Stimulated activated naive B cell treated with anti-CD40 and anti-IgM and Interleukin-4, amounts not matched to agents 10 μg/mL and 1 μg/mL and 100 μg/mL, for 72 hours (primary cell): Measurements from ENCODE around the gene SYNGR1.

Experiments used
- ATAC-seq, 2 donors: fragments of 150-1000 bp; cut with Tn5 transposase; replicated peaks; 2 replicates each; pipeline ENCODE4 v1.10.0; 2021; ENCODE audit warnings: moderate library complexity in 1 of 2
- DNase-seq: peaks from one replicate; pipeline ENCODE4 v3.0.0; 2021
- H3K27ac Mint-ChIP-seq: one replicate; pipeline ENCODE4 v1.8.0; 2022; ENCODE audit warnings: mild to moderate bottlenecking, mixed read lengths
- H3K27me3 Mint-ChIP-seq, 2 donors: one replicate each; pipeline ENCODE4 v1.8.0; 2022; ENCODE audit warnings: mixed read lengths in 2 of 2
- H3K36me3 Mint-ChIP-seq, 2 donors: one replicate each; pipeline ENCODE4 v1.8.0; 2022; ENCODE audit warnings: mixed read lengths in 2 of 2, mild to moderate bottlenecking in 1 of 2
- H3K4me1 Mint-ChIP-seq, 2 donors: one replicate each; pipeline ENCODE4 v1.8.0; 2022; ENCODE audit warnings: mixed read lengths in 2 of 2, mild to moderate bottlenecking in 1 of 2
- H3K4me3 Mint-ChIP-seq, 2 donors: one replicate each; pipeline ENCODE4 v1.8.0; 2022; ENCODE audit warnings: mild to moderate bottlenecking in 2 of 2, mixed read lengths in 2 of 2, moderate library complexity in 1 of 2
- H3K9me3 Mint-ChIP-seq, 2 donors: one replicate each; pipeline ENCODE4 v1.8.0; 2022; ENCODE audit warnings: mixed read lengths in 2 of 2, mild to moderate bottlenecking in 1 of 2

The SYNGR1 gene

GRCh38 chr22:39349967-39350726 is at the start of gene SYNGR1:
Gene SYNGR1 (plus strand): TSS chr22:39349991. CDS start chr22:39350011, 20 bp downstream.
- Mint-ChIP-seq H3K27me3 (peaks cover 0 to 5% of the 10 kb centered on the region in 2 donors), H3K9me3 (no peaks in the 10 kb centered on the region), H3K4me1 (peaks cover 23 to 34% of the 10 kb centered on the region in 2 donors), H3K36me3 (no peaks in the 10 kb centered on the region), H3K4me3 (peak within 1 kb of the TSS; percentile 88 to 91), H3K27ac (peak within 1 kb of the TSS; percentile 91)
- DNase-seq (no peak), ATAC-seq (peak; percentile 3 to 4)

GRCh38 chr22:39300186-39300830 is 49.5 kb upstream of the SYNGR1 start:
- peak overlapping the region; percentile 44 to 65 for H3K4me3 Mint-ChIP-seq
- peak overlapping the region; percentile 81 for H3K27ac Mint-ChIP-seq
- H3K4me1 Mint-ChIP-seq: peaks cover 33 to 43% of the 10 kb centered on the region in 2 donors
- H3K27me3 Mint-ChIP-seq: peaks cover 13 to 34% of the 10 kb centered on the region in 2 donors
- no peaks in the 10 kb centered on the region for H3K9me3 Mint-ChIP-seq
- DNase-seq (peak; percentile 52), ATAC-seq (peak; percentile 71 to 74)
- H3K36me3 Mint-ChIP-seq: peaks cover 0 to 3% of the 10 kb centered on the region in 2 donors

GRCh38 chr22:39301108-39301507 is 48.7 kb upstream of the SYNGR1 start:
- DNase-seq: no peak
- Mint-ChIP-seq H3K4me3 (no peak overlapping the region), H3K27ac (no peak overlapping the region), H3K4me1 (peaks cover 33 to 43% of the 10 kb centered on the region in 2 donors), H3K36me3 (peaks cover 2 to 3% of the 10 kb centered on the region in 2 donors), H3K9me3 (no peaks in the 10 kb centered on the region), H3K27me3 (peaks cover 11 to 34% of the 10 kb centered on the region in 2 donors)
- ATAC-seq: no peak

- peaks cover 7 to 26% of the 10 kb centered on the region in 2 donors for H3K27me3 Mint-ChIP-seq
- ATAC-seq (no peak), DNase-seq (no peak)
- peaks cover 34 to 37% of the 10 kb centered on the region in 2 donors for H3K4me1 Mint-ChIP-seq
- peaks cover 6 to 10% of the 10 kb centered on the region in 2 donors for H3K36me3 Mint-ChIP-seq
- no peak overlapping the region for H3K4me3 Mint-ChIP-seq
- H3K27ac Mint-ChIP-seq: no peak overlapping the region
- H3K9me3 Mint-ChIP-seq: peaks cover 0 to 3% of the 10 kb centered on the region in 2 donors
These were observed 47.9 kb upstream of the SYNGR1 start for GRCh38 chr22:39301926-39302325.

- peaks cover 7 to 22% of the 10 kb centered on the region in 2 donors for H3K27me3 Mint-ChIP-seq
- no peak overlapping the region for H3K4me3 Mint-ChIP-seq
- no peak overlapping the region for H3K27ac Mint-ChIP-seq
- peaks cover 0 to 3% of the 10 kb centered on the region in 2 donors for H3K9me3 Mint-ChIP-seq
- H3K36me3 Mint-ChIP-seq: peaks cover 6 to 14% of the 10 kb centered on the region in 2 donors
- ATAC-seq (no peak), DNase-seq (no peak)
- H3K4me1 Mint-ChIP-seq: peaks cover 31 to 32% of the 10 kb centered on the region in 2 donors
These were observed 47.3 kb upstream of the SYNGR1 start for GRCh38 chr22:39302431-39302960.

- Mint-ChIP-seq H3K9me3 (peaks cover 0 to 3% of the 10 kb centered on the region in 2 donors), H3K4me1 (peaks cover 24 to 25% of the 10 kb centered on the region in 2 donors), H3K27ac (no peak overlapping the region), H3K27me3 (peaks cover 0 to 16% of the 10 kb centered on the region in 2 donors), H3K36me3 (peaks cover 6 to 17% of the 10 kb centered on the region in 2 donors), H3K4me3 (no peak overlapping the region)
- ATAC-seq: no peak
- no peak for DNase-seq
These were observed 46.4 kb upstream of the SYNGR1 start for GRCh38 chr22:39303358-39303757.

GRCh38 chr22:39303892-39304671 is 45.7 kb upstream of the SYNGR1 start:
- Mint-ChIP-seq H3K4me3 (no peak overlapping the region), H3K27ac (peak overlapping the region; percentile 31), H3K27me3 (peaks cover 0 to 16% of the 10 kb centered on the region in 2 donors), H3K36me3 (peaks cover 6 to 24% of the 10 kb centered on the region in 2 donors), H3K4me1 (peaks cover 23 to 25% of the 10 kb centered on the region in 2 donors), H3K9me3 (peaks cover 0 to 3% of the 10 kb centered on the region in 2 donors)
- ATAC-seq: no peak
- DNase-seq: no peak

- DNase-seq (no peak), ATAC-seq (peak in 1 of 2 donors; percentile 64)
- H3K36me3 Mint-ChIP-seq: peaks cover 8 to 48% of the 10 kb centered on the region in 2 donors
These were observed 43.1 kb upstream of the SYNGR1 start for GRCh38 chr22:39306456-39307361.

GRCh38 chr22:39308614-39309363 is 41.0 kb upstream of the SYNGR1 start:
- Mint-ChIP-seq H3K9me3 (peaks cover 0 to 3% of the 10 kb centered on the region in 2 donors), H3K4me3 (no peak overlapping the region), H3K27ac (no peak overlapping the region), H3K4me1 (peaks cover 29 to 37% of the 10 kb centered on the region in 2 donors), H3K27me3 (no peaks in the 10 kb centered on the region), H3K36me3 (peaks cover 28 to 69% of the 10 kb centered on the region in 2 donors)
- no peak for ATAC-seq
- DNase-seq: no peak

More at GRCh38 chr22:39306456-39307361, 43.1 kb upstream of the SYNGR1 start:
- H3K4me1 Mint-ChIP-seq: peaks cover 17 to 21% of the 10 kb centered on the region in 2 donors
- H3K27me3 Mint-ChIP-seq: no peaks in the 10 kb centered on the region
- peak overlapping the region; percentile 11 for H3K27ac Mint-ChIP-seq
- H3K9me3 Mint-ChIP-seq: peaks cover 0 to 3% of the 10 kb centered on the region in 2 donors
- no peak overlapping the region for H3K4me3 Mint-ChIP-seq

- ATAC-seq (no peak), DNase-seq (no peak)
- H3K27ac Mint-ChIP-seq: no peak overlapping the region
- peaks cover 31 to 40% of the 10 kb centered on the region in 2 donors for H3K4me1 Mint-ChIP-seq
- H3K4me3 Mint-ChIP-seq: no peak overlapping the region
- no peaks in the 10 kb centered on the region for H3K27me3 Mint-ChIP-seq
- peaks cover 0 to 3% of the 10 kb centered on the region in 2 donors for H3K9me3 Mint-ChIP-seq
- H3K36me3 Mint-ChIP-seq: peaks cover 28 to 75% of the 10 kb centered on the region in 2 donors
These were observed 40.4 kb upstream of the SYNGR1 start for GRCh38 chr22:39309364-39309861.

GRCh38 chr22:39309881-39310714 is 39.7 kb upstream of the SYNGR1 start:
- peaks cover 31 to 82% of the 10 kb centered on the region in 2 donors for H3K36me3 Mint-ChIP-seq
- DNase-seq (no peak), ATAC-seq (peak in 1 of 2 donors; percentile 4)
- peak overlapping the region; percentile 80 for H3K27ac Mint-ChIP-seq
- H3K4me3 Mint-ChIP-seq: peak overlapping the region in 1 of 2 donors; percentile 21
- H3K9me3 Mint-ChIP-seq: peaks cover 0 to 3% of the 10 kb centered on the region in 2 donors
- peaks cover 35 to 46% of the 10 kb centered on the region in 2 donors for H3K4me1 Mint-ChIP-seq
- H3K27me3 Mint-ChIP-seq: no peaks in the 10 kb centered on the region
